WTC11 (cell line): Measurements from ENCODE around the gene DSTN. TPM values are rescaled to one million over a fixed set of nuclear protein-coding genes. Genes with fewer than 3 reads are reported as not detected.

Experiments used
- ATAC-seq: fragments of 200-7000 bp; cut with Tn5 transposase; 2 replicates; pipeline ENCODE4 v1.10.0; 2021; ENCODE audit warnings: mild to moderate bottlenecking, moderate library complexity
- CTCF ChIA-PET: fragments of 300-600 bp; sonication (Branson Sonifier 250); formaldehyde crosslinking; loops from one replicate; lab custom pipeline; 2021; ENCODE audit warnings: antibody characterized with exemption; lab: Charles Lee
- POLR2A ChIA-PET: fragments of 350-600 bp; sonication (Branson Sonifier 250); formaldehyde crosslinking; loops from one replicate; lab custom pipeline; 2021; ENCODE audit warnings: antibody characterized with exemption; lab: Charles Lee
- DNase-seq: peaks from one replicate; pipeline ENCODE4 v3.0.0; 2021; ENCODE audit warnings: low spot score
- H3K27ac Mint-ChIP-seq: 2 replicates; pipeline ENCODE4 v1.8.0; 2021; ENCODE audit warnings: mixed read lengths
- H3K27me3 Mint-ChIP-seq: 2 replicates; pipeline ENCODE4 v1.8.0; 2021; ENCODE audit warnings: low read depth, mild to moderate bottlenecking, moderate library complexity, mixed read lengths
- H3K36me3 Mint-ChIP-seq: 2 replicates; pipeline ENCODE4 v1.8.0; 2021; ENCODE audit warnings: mixed read lengths
- H3K4me1 Mint-ChIP-seq: 2 replicates; pipeline ENCODE4 v1.8.0; 2022; ENCODE audit warnings: mixed read lengths
- H3K4me3 Mint-ChIP-seq: 2 replicates; pipeline ENCODE4 v1.8.0; 2021; ENCODE audit warnings: mild to moderate bottlenecking, moderate library complexity, mixed read lengths
- H3K9me3 Mint-ChIP-seq: 2 replicates; pipeline ENCODE4 v1.8.0; 2021; ENCODE audit warnings: mixed read lengths
- CBFB ChIP-seq: sonication (generic); formaldehyde crosslinking; IDR thresholded peaks from 2 replicates; pipeline ENCODE4 v1.8.1; 2022; ENCODE audit warnings: mild to moderate bottlenecking, low read depth, missing genetic modification reagents
- EMX1 ChIP-seq: fragments of 250-450 bp; sonication (Bioruptor Pico); IDR thresholded peaks from 2 replicates; pipeline ENCODE4 v1.8.0; 2021; ENCODE audit warnings: mild to moderate bottlenecking
- FOXJ3 ChIP-seq: sonication (generic); formaldehyde crosslinking; IDR thresholded peaks from 2 replicates; pipeline ENCODE4 v1.9.0; 2021; ENCODE audit warnings: missing genetic modification reagents, mild to moderate bottlenecking, borderline replicate concordance
- GRHL2 ChIP-seq: fragments of 250-450 bp; sonication (Bioruptor Pico); IDR thresholded peaks from 2 replicates; pipeline ENCODE4 v1.8.0; 2022; ENCODE audit warnings: mild to moderate bottlenecking, moderate library complexity; ENCODE audit not compliant: insufficient replicate concordance, severe bottlenecking
- GTF2I ChIP-seq: fragments of 250-450 bp; sonication (Bioruptor Pico); conservative IDR thresholded peaks from 2 replicates; pipeline ENCODE4 v1.4.0; 2021; ENCODE audit warnings: mild to moderate bottlenecking
- HMGA2 ChIP-seq: fragments of 250-450 bp; sonication (Bioruptor Pico); IDR thresholded peaks from 2 replicates; pipeline ENCODE4 v1.4.0; 2021; ENCODE audit warnings: mild to moderate bottlenecking, moderate library complexity
- JUN ChIP-seq: sonication (generic); formaldehyde crosslinking; IDR thresholded peaks from 2 replicates; pipeline ENCODE4 v1.8.0; 2023; ENCODE audit warnings: mild to moderate bottlenecking, missing genetic modification reagents
- KAT7 ChIP-seq: sonication (generic); formaldehyde crosslinking; IDR thresholded peaks from 2 replicates; pipeline ENCODE4 v1.8.1; 2023; ENCODE audit warnings: missing genetic modification reagents, mild to moderate bottlenecking, borderline replicate concordance
- NFE2L1 ChIP-seq: sonication (generic); formaldehyde crosslinking; IDR thresholded peaks from 2 replicates; pipeline ENCODE4 v1.8.1; 2023; ENCODE audit warnings: missing genetic modification reagents
- NR1H2 ChIP-seq: sonication (generic); formaldehyde crosslinking; IDR thresholded peaks from 2 replicates; pipeline ENCODE4 v1.9.0; 2021; ENCODE audit warnings: mild to moderate bottlenecking, moderate library complexity, missing genetic modification reagents
- NR3C1 ChIP-seq: sonication (generic); formaldehyde crosslinking; conservative IDR thresholded peaks from 2 replicates; pipeline ENCODE4 v1.8.1; 2023; ENCODE audit warnings: low read depth, mild to moderate bottlenecking, missing genetic modification reagents
- PRRX2 ChIP-seq: fragments of 250-450 bp; sonication (Bioruptor Pico); IDR thresholded peaks from 2 replicates; pipeline ENCODE4 v1.8.0; 2021; ENCODE audit warnings: mild to moderate bottlenecking
- RELA ChIP-seq: sonication (generic); formaldehyde crosslinking; IDR thresholded peaks from 2 replicates; pipeline ENCODE4 v1.8.1; 2022; ENCODE audit warnings: missing genetic modification reagents, mild to moderate bottlenecking, borderline replicate concordance
- RORB ChIP-seq: fragments of 250-450 bp; sonication (Bioruptor Pico); IDR thresholded peaks from 2 replicates; pipeline ENCODE4 v1.9.0; 2021; ENCODE audit warnings: mild to moderate bottlenecking
- TEAD1 ChIP-seq: sonication (generic); formaldehyde crosslinking; IDR thresholded peaks from 2 replicates; pipeline ENCODE4 v1.8.0; 2022; ENCODE audit warnings: mild to moderate bottlenecking, missing genetic modification reagents
- ZBTB21 ChIP-seq: sonication (generic); formaldehyde crosslinking; IDR thresholded peaks from 2 replicates; pipeline ENCODE4 v1.8.1; 2023; ENCODE audit warnings: mild to moderate bottlenecking, missing genetic modification reagents, borderline replicate concordance
- ZNF121 ChIP-seq: sonication (generic); formaldehyde crosslinking; IDR thresholded peaks from 2 replicates; pipeline ENCODE4 v1.8.0; 2023; ENCODE audit warnings: missing genetic modification reagents
- ZNF671 ChIP-seq: fragments of 250-450 bp; sonication (Bioruptor Pico); IDR thresholded peaks from 2 replicates; pipeline ENCODE4 v1.8.0; 2021; ENCODE audit warnings: mild to moderate bottlenecking
- total RNA-seq: library from RNA; stranded (reverse); gene quantifications from 3 replicates; pipeline ENCODE4 v1.2.3, GENCODE V29; 2021
- TF ChIP-seq, protein P1 (sequence below): sonication (generic); formaldehyde crosslinking; IDR thresholded peaks from 2 replicates; pipeline ENCODE4 v1.8.0; 2022; ENCODE audit warnings: mild to moderate bottlenecking, missing genetic modification reagents
- TF ChIP-seq, protein P2 (sequence below): fragments of 250-450 bp; sonication (Bioruptor Pico); IDR thresholded peaks from 2 replicates; pipeline ENCODE4 v1.9.0; 2021; ENCODE audit warnings: mild to moderate bottlenecking
- TF ChIP-seq, protein P3 (sequence below): fragments of 250-450 bp; sonication (Bioruptor Pico); IDR thresholded peaks from 2 replicates; pipeline ENCODE4 v1.9.0; 2021; ENCODE audit warnings: mild to moderate bottlenecking
- TF ChIP-seq, protein P4 (sequence below): sonication (generic); formaldehyde crosslinking; IDR thresholded peaks from 2 replicates; pipeline ENCODE4 v1.8.1; 2023; ENCODE audit warnings: mild to moderate bottlenecking, missing genetic modification reagents, borderline replicate concordance
- TF ChIP-seq, protein P5 (sequence below): sonication (generic); formaldehyde crosslinking; IDR thresholded peaks from 2 replicates; pipeline ENCODE4 v1.8.0; 2022; ENCODE audit warnings: mild to moderate bottlenecking, missing genetic modification reagents
- TF ChIP-seq, protein P6 (sequence below): sonication (generic); formaldehyde crosslinking; IDR thresholded peaks from 2 replicates; pipeline ENCODE4 v1.8.0; 2023; ENCODE audit warnings: missing genetic modification reagents, mild to moderate bottlenecking, borderline replicate concordance

The DSTN gene
- total RNA-seq, 1 experiment from 2014 or later = 153 TPM

DNA sequence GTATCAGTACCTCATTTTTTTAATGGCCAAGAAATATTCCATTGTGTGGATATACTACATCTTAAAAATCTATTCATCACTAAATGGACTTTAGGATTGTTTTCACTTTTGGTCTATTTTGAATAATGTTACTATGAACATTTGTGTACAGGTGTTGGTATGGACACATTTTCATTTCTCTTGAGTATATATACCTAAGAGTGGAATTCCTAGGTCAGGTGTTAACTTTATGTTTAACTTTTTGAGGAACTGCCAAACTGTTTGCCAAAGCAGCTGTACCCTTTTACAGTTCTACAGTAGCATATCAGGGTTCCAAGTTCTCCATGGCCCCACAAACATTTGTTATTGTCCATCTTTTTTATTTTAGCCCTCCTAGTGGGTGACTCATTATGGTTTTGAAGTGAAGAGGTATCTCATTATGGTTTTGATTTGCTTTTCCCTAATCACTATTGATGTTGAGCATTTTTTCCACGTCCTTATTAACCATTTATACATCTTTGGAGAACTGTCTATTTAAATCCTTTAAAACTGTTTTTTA lies 28.2 kb downstream of the DSTN start:
- ATAC-seq (no peak), DNase-seq (no peak)
- Mint-ChIP-seq H3K4me1 (peaks cover 56% of the 10 kb centered on the region), H3K36me3 (no peaks in the 10 kb centered on the region), H3K9me3 (no peaks in the 10 kb centered on the region), H3K27ac (no peak overlapping the region), H3K27me3 (no peaks in the 10 kb centered on the region), H3K4me3 (no peak overlapping the region)
- ChIA-PET POLR2A (no interaction called here), CTCF (interaction anchor here (1.0 kb wide), 1 partner anchor 93 kb away, joined by 3 read pairs; no protein-coding TSS in a partner anchor)
- TF ChIP-seq, protein P1, sequence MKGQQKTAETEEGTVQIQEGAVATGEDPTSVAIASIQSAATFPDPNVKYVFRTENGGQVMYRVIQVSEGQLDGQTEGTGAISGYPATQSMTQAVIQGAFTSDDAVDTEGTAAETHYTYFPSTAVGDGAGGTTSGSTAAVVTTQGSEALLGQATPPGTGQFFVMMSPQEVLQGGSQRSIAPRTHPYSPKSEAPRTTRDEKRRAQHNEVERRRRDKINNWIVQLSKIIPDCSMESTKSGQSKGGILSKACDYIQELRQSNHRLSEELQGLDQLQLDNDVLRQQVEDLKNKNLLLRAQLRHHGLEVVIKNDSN (CRISPR knock-in tag) = no peak
- TF ChIP-seq, protein P2, sequence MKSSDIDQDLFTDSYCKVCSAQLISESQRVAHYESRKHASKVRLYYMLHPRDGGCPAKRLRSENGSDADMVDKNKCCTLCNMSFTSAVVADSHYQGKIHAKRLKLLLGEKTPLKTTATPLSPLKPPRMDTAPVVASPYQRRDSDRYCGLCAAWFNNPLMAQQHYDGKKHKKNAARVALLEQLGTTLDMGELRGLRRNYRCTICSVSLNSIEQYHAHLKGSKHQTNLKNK (CRISPR knock-in tag) = no peak
- TF ChIP-seq NR1H2 (CRISPR knock-in tag) = no peak
- TF ChIP-seq ZBTB21 (CRISPR knock-in tag) = no peak
- TF ChIP-seq, protein P3, sequence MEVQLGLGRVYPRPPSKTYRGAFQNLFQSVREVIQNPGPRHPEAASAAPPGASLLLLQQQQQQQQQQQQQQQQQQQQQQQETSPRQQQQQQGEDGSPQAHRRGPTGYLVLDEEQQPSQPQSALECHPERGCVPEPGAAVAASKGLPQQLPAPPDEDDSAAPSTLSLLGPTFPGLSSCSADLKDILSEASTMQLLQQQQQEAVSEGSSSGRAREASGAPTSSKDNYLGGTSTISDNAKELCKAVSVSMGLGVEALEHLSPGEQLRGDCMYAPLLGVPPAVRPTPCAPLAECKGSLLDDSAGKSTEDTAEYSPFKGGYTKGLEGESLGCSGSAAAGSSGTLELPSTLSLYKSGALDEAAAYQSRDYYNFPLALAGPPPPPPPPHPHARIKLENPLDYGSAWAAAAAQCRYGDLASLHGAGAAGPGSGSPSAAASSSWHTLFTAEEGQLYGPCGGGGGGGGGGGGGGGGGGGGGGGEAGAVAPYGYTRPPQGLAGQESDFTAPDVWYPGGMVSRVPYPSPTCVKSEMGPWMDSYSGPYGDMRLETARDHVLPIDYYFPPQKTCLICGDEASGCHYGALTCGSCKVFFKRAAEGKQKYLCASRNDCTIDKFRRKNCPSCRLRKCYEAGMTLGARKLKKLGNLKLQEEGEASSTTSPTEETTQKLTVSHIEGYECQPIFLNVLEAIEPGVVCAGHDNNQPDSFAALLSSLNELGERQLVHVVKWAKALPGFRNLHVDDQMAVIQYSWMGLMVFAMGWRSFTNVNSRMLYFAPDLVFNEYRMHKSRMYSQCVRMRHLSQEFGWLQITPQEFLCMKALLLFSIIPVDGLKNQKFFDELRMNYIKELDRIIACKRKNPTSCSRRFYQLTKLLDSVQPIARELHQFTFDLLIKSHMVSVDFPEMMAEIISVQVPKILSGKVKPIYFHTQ = no peak

DNA sequence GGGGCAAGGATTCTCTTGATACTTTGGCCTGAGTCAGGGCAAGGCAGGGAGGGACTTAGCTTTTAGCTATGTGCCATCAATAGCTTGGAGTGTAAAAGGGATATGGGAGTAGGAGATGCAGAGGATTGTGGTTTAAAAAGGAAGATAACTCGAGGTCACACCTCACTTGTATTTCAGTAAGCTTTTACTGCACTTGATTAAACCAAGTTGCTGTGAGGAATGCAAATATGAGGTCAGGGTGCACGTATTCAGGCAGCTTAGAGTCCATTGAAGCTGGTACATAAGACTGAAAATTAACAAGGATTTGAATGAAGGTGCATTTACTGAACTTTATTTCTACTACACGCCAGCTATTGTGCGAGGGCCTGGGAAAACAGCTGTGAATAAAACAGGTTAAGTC lies 32.1 kb downstream of the DSTN start:
- Mint-ChIP-seq H3K27me3 (no peaks in the 10 kb centered on the region), H3K4me1 (peaks cover 33% of the 10 kb centered on the region), H3K9me3 (no peaks in the 10 kb centered on the region), H3K27ac (peak overlapping the region; percentile 75), H3K4me3 (no peak overlapping the region), H3K36me3 (peaks cover 5% of the 10 kb centered on the region; the same call in 1 of the 2 replicates)
- CTCF ChIA-PET = interaction anchor here (0.9 to 2.5 kb wide), 11 partner anchors 9 to 337 kb away, joined by 3 to 12 read pairs (median 5); partner anchors contain the start of gene DSTN
- POLR2A ChIA-PET = interaction anchor here (1.0 to 1.4 kb wide), 2 partner anchors 31 to 32 kb away, joined by 4 read pairs; partner anchors contain the start of gene DSTN
- DNase-seq (no peak), ATAC-seq (no peak; the same call in 1 of the 2 replicates)
- TF ChIP-seq HMGA2 (no peak), TEAD1 (CRISPR knock-in tag) (no peak), NR3C1 (CRISPR knock-in tag) (no peak), PRRX2 (CRISPR knock-in tag) (no peak), GTF2I (no peak), JUN (CRISPR knock-in tag) (no peak), ZNF121 (CRISPR knock-in tag) (no peak), GRHL2 (no peak), FOXJ3 (no peak), NFE2L1 (CRISPR knock-in tag) (no peak), RORB (CRISPR knock-in tag) (no peak), ZNF671 (CRISPR knock-in tag) (no peak), EMX1 (CRISPR knock-in tag) (no peak), RELA (CRISPR knock-in tag) (no peak), KAT7 (CRISPR knock-in tag) (no peak), CBFB (no peak)
- TF ChIP-seq, protein P4, sequence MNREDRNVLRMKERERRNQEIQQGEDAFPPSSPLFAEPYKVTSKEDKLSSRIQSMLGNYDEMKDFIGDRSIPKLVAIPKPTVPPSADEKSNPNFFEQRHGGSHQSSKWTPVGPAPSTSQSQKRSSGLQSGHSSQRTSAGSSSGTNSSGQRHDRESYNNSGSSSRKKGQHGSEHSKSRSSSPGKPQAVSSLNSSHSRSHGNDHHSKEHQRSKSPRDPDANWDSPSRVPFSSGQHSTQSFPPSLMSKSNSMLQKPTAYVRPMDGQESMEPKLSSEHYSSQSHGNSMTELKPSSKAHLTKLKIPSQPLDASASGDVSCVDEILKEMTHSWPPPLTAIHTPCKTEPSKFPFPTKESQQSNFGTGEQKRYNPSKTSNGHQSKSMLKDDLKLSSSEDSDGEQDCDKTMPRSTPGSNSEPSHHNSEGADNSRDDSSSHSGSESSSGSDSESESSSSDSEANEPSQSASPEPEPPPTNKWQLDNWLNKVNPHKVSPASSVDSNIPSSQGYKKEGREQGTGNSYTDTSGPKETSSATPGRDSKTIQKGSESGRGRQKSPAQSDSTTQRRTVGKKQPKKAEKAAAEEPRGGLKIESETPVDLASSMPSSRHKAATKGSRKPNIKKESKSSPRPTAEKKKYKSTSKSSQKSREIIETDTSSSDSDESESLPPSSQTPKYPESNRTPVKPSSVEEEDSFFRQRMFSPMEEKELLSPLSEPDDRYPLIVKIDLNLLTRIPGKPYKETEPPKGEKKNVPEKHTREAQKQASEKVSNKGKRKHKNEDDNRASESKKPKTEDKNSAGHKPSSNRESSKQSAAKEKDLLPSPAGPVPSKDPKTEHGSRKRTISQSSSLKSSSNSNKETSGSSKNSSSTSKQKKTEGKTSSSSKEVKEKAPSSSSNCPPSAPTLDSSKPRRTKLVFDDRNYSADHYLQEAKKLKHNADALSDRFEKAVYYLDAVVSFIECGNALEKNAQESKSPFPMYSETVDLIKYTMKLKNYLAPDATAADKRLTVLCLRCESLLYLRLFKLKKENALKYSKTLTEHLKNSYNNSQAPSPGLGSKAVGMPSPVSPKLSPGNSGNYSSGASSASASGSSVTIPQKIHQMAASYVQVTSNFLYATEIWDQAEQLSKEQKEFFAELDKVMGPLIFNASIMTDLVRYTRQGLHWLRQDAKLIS (CRISPR knock-in tag) = no peak
- TF ChIP-seq, protein P5, sequence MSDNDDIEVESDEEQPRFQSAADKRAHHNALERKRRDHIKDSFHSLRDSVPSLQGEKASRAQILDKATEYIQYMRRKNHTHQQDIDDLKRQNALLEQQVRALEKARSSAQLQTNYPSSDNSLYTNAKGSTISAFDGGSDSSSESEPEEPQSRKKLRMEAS = no peak
- TF ChIP-seq, protein P6, sequence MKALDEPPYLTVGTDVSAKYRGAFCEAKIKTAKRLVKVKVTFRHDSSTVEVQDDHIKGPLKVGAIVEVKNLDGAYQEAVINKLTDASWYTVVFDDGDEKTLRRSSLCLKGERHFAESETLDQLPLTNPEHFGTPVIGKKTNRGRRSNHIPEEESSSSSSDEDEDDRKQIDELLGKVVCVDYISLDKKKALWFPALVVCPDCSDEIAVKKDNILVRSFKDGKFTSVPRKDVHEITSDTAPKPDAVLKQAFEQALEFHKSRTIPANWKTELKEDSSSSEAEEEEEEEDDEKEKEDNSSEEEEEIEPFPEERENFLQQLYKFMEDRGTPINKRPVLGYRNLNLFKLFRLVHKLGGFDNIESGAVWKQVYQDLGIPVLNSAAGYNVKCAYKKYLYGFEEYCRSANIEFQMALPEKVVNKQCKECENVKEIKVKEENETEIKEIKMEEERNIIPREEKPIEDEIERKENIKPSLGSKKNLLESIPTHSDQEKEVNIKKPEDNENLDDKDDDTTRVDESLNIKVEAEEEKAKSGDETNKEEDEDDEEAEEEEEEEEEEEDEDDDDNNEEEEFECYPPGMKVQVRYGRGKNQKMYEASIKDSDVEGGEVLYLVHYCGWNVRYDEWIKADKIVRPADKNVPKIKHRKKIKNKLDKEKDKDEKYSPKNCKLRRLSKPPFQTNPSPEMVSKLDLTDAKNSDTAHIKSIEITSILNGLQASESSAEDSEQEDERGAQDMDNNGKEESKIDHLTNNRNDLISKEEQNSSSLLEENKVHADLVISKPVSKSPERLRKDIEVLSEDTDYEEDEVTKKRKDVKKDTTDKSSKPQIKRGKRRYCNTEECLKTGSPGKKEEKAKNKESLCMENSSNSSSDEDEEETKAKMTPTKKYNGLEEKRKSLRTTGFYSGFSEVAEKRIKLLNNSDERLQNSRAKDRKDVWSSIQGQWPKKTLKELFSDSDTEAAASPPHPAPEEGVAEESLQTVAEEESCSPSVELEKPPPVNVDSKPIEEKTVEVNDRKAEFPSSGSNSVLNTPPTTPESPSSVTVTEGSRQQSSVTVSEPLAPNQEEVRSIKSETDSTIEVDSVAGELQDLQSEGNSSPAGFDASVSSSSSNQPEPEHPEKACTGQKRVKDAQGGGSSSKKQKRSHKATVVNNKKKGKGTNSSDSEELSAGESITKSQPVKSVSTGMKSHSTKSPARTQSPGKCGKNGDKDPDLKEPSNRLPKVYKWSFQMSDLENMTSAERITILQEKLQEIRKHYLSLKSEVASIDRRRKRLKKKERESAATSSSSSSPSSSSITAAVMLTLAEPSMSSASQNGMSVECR (CRISPR knock-in tag) = no peak
